Lower leg skin (tissue), 4 donors: ENCODE measurements around the gene FOXO6. TPM values are rescaled to one million over a fixed set of nuclear protein-coding genes. Genes with fewer than 3 reads are reported as not detected.

Source experiments
- DNase-seq, 2 donors: peaks; one replicate each; pipeline ENCODE4 v3.0.0-alpha.2; 2019; ENCODE audit warnings: low spot score in 2 of 2
- H3K4me3 ChIP-seq: fragments of 200-600 bp; sonication (generic); 2 replicates; pipeline ENCODE4 v1.5.1; 2017; ENCODE audit warnings: mild to moderate bottlenecking, low read depth; ENCODE audit not compliant: poor library complexity, severe bottlenecking
- CTCF ChIP-seq, 3 donors: fragments of 450-650 bp; IDR thresholded peaks; one replicate each; pipeline ENCODE4 v1.5.1; 2016; ENCODE audit warnings: antibody characterized with exemption in 3 of 3, mild to moderate bottlenecking in 3 of 3, moderate library complexity in 2 of 3
- POLR2A ChIP-seq, 2 donors: fragments of 450-650 bp; IDR thresholded peaks; one replicate each; pipeline ENCODE4 v1.6.1; 2016 to 2017; ENCODE audit warnings: antibody characterized with exemption in 2 of 2, mild to moderate bottlenecking in 1 of 2, moderate library complexity in 1 of 2
- WGBS, 2 donors: methylation state at CpG; one replicate each; pipeline ENCODE4 v1.1.5; 2018; 5-methylcytosine and 5-hydroxymethylcytosine counted together
- intact Hi-C: fragments of 100-400 bp; cut with DNase I; formaldehyde crosslinking; loops from one replicate; pipeline ENCODE4 v1.15.0; 2023; ENCODE audit warnings: low total_unique reads
- total RNA-seq, 4 donors: library from RNA; depleted of rRNA; stranded (reverse); fragments of >200 nt; gene quantifications; one replicate each; pipeline ENCODE4 v1.1.0, GENCODE V29; 2016

Gene FOXO6
- total RNA-seq, 4 donors from 2014 or later, result 0.15 to 3.5 (median 1.5) TPM

GRCh38 chr1:41365772-41366454 lies 4.7 kb downstream of the FOXO6 start:
- no peak for TF ChIP-seq CTCF (IDR thresholded peaks at IDR 0.05)
- no peak for TF ChIP-seq POLR2A (IDR thresholded peaks at IDR 0.05)
- 7 to 54% methylated on average over 1 to 13 of the region's 23 CpGs for WGBS, 2 donors
- intact Hi-C loops, result no loop called here
- DNase-seq, result no peak
- H3K4me3 ChIP-seq, result no peak overlapping the region

DNA sequence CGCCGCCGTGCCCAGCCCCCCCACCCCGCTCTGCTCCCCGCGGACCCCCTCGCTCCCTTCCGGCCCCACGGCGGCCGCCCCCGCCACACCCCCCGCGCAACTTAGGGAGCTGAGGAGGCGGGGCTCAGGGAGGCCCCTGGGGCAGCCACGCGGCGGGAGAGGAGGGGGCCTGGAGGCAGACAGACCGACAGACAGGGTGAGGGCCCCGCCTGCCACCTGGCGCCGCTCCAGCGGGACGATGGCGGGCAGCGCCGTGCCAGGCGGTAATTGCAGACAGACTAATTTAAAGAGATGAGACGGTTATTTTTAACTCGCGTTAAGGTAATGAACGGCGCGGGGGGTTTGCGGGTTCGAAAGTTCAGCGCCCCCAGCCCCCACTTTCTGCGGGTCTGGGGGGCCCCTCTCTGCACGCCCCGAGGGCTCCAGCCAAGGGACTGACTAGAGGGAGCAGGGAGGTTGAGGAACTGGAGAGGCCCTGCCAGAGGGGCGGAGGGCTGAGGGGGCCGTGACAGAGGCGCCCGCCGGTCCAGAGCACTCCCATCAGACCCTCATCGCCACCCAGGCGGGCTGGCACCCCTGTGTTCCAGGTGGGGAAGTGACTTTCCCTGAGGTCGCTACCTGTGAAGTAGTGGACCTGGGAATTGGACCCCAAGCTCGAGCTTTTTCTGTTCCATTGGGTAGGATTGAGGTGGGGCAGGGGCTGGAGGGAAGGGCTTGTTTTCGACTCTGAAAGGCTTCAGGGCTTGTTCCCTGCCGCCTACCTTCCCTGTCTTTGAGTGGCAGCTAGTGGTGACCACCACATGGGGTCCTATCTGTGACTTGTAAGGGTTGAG lies 5.4 kb downstream of the FOXO6 start:
- intact Hi-C loops, result no loop called here
- TF ChIP-seq CTCF (IDR thresholded peaks at IDR 0.05) (no peak), POLR2A (IDR thresholded peaks at IDR 0.05) (no peak)
- WGBS, 2 donors, result 7 to 8% methylated on average over 31 to 35 of the region's 51 CpGs

GRCh38 chr1:41367288-41367642 lies 6.0 kb downstream of the FOXO6 start:
- TF ChIP-seq CTCF (IDR thresholded peaks at IDR 0.05) (no peak), POLR2A (IDR thresholded peaks at IDR 0.05) (no peak)
- DNase-seq, result no peak
- intact Hi-C loops, result no loop called here
- H3K4me3 ChIP-seq, result no peak overlapping the region
- WGBS, 2 donors, result 52 to 66% methylated on average over 5 of the region's 5 CpGs

More for the DNA sequence above, 5.4 kb downstream of the FOXO6 start:
- no peak for DNase-seq
- H3K4me3 ChIP-seq, result no peak overlapping the region

DNA sequence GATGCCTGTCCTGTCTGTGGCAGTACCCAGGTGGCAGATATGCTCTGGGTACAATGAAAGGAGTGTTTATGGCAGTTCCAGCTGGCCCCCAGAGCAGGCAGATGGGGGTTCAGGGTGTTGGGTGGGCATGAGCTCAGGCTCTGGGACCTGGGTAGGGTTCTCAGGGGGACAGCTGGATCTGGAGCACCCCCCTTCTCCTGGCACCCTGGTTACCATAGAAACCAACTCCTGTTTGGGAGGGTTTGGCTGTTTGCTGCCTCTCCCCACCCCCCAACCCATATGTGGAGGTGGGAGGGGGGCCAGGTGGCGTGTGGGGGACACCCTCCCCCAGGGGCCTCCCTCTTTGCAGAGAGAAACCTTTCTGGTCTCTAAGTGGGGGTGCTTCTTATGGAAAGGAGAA lies 7.1 kb downstream of the FOXO6 start:
- DNase-seq, result no peak
- H3K4me3 ChIP-seq, result no peak overlapping the region
- TF ChIP-seq CTCF (IDR thresholded peaks at IDR 0.05) (no peak), POLR2A (IDR thresholded peaks at IDR 0.05) (no peak)
- intact Hi-C loops, result no loop called here
- WGBS, 2 donors, result 40 to 43% methylated on average over 1 of the region's 1 CpG

DNA sequence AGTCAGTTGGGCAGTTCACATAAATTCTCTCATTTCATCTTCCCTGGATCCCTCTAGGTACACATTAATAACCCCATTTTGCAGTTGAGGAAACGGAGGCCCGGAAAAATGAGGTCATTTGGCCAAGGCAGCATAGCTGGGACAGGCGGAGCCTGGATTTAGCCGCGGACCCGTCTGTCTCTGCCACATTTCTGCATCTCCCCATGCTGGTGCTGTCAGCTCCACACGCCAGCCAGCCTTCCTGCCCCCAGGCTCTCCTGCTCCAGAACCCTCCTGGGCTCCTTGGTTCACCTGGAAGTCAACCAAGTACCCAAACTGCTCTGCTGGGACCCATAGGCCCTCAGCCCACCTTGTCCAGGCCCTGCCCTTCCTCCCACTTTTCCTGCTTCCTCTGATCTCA lies 7.6 kb downstream of the FOXO6 start:
- no peak for DNase-seq
- TF ChIP-seq POLR2A (IDR thresholded peaks at IDR 0.05) (no peak), CTCF (IDR thresholded peaks at IDR 0.05) (no peak)
- WGBS, 2 donors, result 57 to 60% methylated on average over 7 of the region's 7 CpGs
- intact Hi-C loops, result no loop called here
- H3K4me3 ChIP-seq, result no peak overlapping the region
